Hepatocyte (in vitro differentiated cells): ENCODE data around the gene PPP1R3C.

Source experiments
- EZH2 ChIP-seq: fragments of 200-600 bp; sonication (generic); IDR thresholded peaks from 2 replicates; pipeline ENCODE4 v1.6.1; 2016; ENCODE audit warnings: antibody characterized with exemption, mild to moderate bottlenecking, borderline replicate concordance
- EZH2phosphoT487 ChIP-seq: fragments of 200-600 bp; sonication (generic); IDR thresholded peaks from one replicate; pipeline ENCODE4 v1.6.1; 2018; ENCODE audit warnings: antibody characterized with exemption, mild to moderate bottlenecking, low read depth, moderate library complexity; ENCODE audit not compliant: unreplicated experiment, severe bottlenecking
- TF ChIP-seq, protein P1 (sequence below): fragments of 200-600 bp; sonication (generic); IDR thresholded peaks from 2 replicates; pipeline ENCODE4 v1.5.1; 2016; ENCODE audit warnings: antibody characterized with exemption, mild to moderate bottlenecking; ENCODE audit not compliant: poor library complexity

DNA sequence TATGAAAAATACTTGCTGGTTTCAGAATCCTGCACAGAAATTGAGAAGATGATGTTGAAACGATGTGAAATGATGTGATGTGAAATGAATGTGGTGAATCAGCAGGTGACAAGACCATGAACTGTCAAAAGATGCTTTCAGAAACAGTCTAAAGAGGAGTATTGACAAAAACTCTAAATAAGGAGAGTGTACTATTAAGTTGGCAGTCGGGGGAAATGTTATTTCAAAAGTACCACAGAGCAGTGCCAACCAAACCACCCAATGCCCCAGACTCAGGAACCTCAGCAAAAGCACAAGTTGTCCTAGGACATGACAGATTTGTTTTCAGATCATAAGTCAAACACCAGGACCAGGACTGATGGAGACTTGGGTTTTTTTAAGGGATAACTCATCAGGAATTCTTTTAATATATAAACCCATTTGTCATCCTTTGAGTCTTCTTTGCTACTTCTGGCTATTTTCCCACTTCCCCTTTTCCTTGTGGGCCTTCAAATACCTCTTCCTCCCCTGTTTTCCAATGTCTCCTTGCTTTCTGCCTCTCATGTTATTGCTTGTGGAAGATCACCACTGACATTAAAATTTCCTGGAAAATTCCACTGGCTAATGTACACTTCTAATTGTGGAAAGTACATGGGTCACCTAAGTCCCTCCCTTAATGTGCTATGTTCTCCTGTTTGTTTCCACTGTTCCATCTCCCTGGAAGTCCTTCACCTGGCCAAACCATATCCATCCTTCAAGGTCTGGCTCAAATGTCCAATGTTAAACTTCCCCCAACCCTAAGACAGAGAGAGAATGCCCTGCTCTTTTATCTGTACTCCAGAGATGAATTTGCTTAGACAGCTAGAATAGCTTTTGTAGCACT lies 10.2 kb upstream of the PPP1R3C start:
- TF ChIP-seq, protein P1, sequence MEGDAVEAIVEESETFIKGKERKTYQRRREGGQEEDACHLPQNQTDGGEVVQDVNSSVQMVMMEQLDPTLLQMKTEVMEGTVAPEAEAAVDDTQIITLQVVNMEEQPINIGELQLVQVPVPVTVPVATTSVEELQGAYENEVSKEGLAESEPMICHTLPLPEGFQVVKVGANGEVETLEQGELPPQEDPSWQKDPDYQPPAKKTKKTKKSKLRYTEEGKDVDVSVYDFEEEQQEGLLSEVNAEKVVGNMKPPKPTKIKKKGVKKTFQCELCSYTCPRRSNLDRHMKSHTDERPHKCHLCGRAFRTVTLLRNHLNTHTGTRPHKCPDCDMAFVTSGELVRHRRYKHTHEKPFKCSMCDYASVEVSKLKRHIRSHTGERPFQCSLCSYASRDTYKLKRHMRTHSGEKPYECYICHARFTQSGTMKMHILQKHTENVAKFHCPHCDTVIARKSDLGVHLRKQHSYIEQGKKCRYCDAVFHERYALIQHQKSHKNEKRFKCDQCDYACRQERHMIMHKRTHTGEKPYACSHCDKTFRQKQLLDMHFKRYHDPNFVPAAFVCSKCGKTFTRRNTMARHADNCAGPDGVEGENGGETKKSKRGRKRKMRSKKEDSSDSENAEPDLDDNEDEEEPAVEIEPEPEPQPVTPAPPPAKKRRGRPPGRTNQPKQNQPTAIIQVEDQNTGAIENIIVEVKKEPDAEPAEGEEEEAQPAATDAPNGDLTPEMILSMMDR: no peak
- TF ChIP-seq EZH2phosphoT487 (no peak), EZH2 (no peak)
